HL-60 (cell line): ENCODE data around the gene C10orf88.

Experiments used
- CTCF ChIP-seq: IDR thresholded peaks from one replicate; pipeline ENCODE4 v1.5.1; 2011; ENCODE audit warnings: low read length, control low read depth, inconsistent platforms; ENCODE audit not compliant: insufficient read depth
- GABPA ChIP-seq: IDR thresholded peaks from 2 replicates; pipeline ENCODE4 v1.6.1; 2012; ENCODE audit warnings: low read depth
- POLR2AphosphoS5 ChIP-seq: IDR thresholded peaks from 2 replicates; pipeline ENCODE4 v1.6.1; 2012; ENCODE audit warnings: low read depth
- REST ChIP-seq: IDR thresholded peaks from 2 replicates; pipeline ENCODE4 v1.6.1; 2012; ENCODE audit warnings: low read depth; ENCODE audit not compliant: insufficient replicate concordance
- SPI1 ChIP-seq: IDR thresholded peaks from 2 replicates; pipeline ENCODE4 v1.6.1; 2012; ENCODE audit warnings: low read depth, mild to moderate bottlenecking, borderline replicate concordance

GRCh38 chr10:122894261-122894944, 59.6 kb downstream of the C10orf88 start:
- no peak for TF ChIP-seq CTCF
- TF ChIP-seq POLR2AphosphoS5, result no peak
- no peak for TF ChIP-seq REST
- no peak for TF ChIP-seq SPI1
- no peak for TF ChIP-seq GABPA
